Measurements from ENCODE around the gene ASH1L. TPM values are rescaled to one million over a fixed set of nuclear protein-coding genes. Genes with fewer than 3 reads are reported as not detected.

The ASH1L gene
- total and polyA plus RNA-seq, 2 donors (not counting 3 experiments of a cell fraction or from before 2014, with no cell fraction given): 11.6 to 29.2 TPM

- TF ChIP-seq, protein P1, sequence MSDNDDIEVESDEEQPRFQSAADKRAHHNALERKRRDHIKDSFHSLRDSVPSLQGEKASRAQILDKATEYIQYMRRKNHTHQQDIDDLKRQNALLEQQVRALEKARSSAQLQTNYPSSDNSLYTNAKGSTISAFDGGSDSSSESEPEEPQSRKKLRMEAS (IDR thresholded peaks at IDR 0.05; ENCODE audit: insufficient read depth, insufficient read length): no peak
- TF ChIP-seq FOS (IDR thresholded peaks at IDR 0.05; ENCODE audit: borderline replicate concordance, insufficient read depth, low read length) (no peak), POLR2AphosphoS5 (IDR thresholded peaks at IDR 0.05; ENCODE audit: insufficient read depth, low read depth, low read length) (no peak), POLR2A (IDR thresholded peaks at IDR 0.05; ENCODE audit: low read depth, low read length) (no peak), GATA2 (IDR thresholded peaks at IDR 0.05; ENCODE audit: insufficient read depth, insufficient read length, low read depth, low read length) (no peak)
- TF ChIP-seq, protein P2, sequence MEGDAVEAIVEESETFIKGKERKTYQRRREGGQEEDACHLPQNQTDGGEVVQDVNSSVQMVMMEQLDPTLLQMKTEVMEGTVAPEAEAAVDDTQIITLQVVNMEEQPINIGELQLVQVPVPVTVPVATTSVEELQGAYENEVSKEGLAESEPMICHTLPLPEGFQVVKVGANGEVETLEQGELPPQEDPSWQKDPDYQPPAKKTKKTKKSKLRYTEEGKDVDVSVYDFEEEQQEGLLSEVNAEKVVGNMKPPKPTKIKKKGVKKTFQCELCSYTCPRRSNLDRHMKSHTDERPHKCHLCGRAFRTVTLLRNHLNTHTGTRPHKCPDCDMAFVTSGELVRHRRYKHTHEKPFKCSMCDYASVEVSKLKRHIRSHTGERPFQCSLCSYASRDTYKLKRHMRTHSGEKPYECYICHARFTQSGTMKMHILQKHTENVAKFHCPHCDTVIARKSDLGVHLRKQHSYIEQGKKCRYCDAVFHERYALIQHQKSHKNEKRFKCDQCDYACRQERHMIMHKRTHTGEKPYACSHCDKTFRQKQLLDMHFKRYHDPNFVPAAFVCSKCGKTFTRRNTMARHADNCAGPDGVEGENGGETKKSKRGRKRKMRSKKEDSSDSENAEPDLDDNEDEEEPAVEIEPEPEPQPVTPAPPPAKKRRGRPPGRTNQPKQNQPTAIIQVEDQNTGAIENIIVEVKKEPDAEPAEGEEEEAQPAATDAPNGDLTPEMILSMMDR (IDR thresholded peaks at IDR 0.05; ENCODE audit: extremely low read depth in 1 of 2, insufficient read depth in 1 of 2, low read depth in 1 of 2, low read length in 2 of 2): peak; percentile 7 to 13
- H3K27me3 ChIP-seq (ENCODE audit: control insufficient read depth in 2 of 2, insufficient read depth in 2 of 2, low read length in 2 of 2): no peaks in the 10 kb centered on the region
- no peaks in the 10 kb centered on the region for H3K36me3 ChIP-seq (ENCODE audit: control insufficient read depth in 2 of 2, extremely low read depth in 1 of 2, insufficient read depth in 2 of 2, low read length in 2 of 2)
- H3K4me2 ChIP-seq (ENCODE audit: insufficient read depth, low read length): no peak overlapping the region
- no peak overlapping the region for H3K9ac ChIP-seq (replicated peaks; ENCODE audit: extremely low read depth, insufficient read depth, low read length)
- POLR2A ChIA-PET: interaction anchor here (0.5 kb wide), 1 partner anchor 16 kb away, joined by 3 read pairs; no protein-coding TSS in a partner anchor
- peak; percentile 45 for DNase-seq (ENCODE audit: low read depth, low spot score)
- no peaks in the 10 kb centered on the region for H3K9me3 ChIP-seq (replicated peaks; ENCODE audit: control insufficient read depth, insufficient read depth, low read length)
- peaks cover 27% of the 10 kb centered on the region for H3K79me2 ChIP-seq (ENCODE audit: control insufficient read depth, insufficient read depth, low read length)
- H4K20me1 ChIP-seq (replicated peaks; ENCODE audit: control insufficient read depth, extremely low read depth, insufficient read depth, low read length): no peaks in the 10 kb centered on the region
- intact Hi-C loops (cut with micrococcal nuclease): no loop called here
- no peak for FAIRE-seq
- no peaks in the 10 kb centered on the region for H3K4me1 ChIP-seq (ENCODE audit: control insufficient read depth, extremely low read depth, insufficient read depth, low read length)
- no peaks in the 10 kb centered on the region for H3K9me1 ChIP-seq (replicated peaks; ENCODE audit: control insufficient read depth, extremely low read depth, insufficient read depth, low read length)
- no peak overlapping the region for H2AFZ ChIP-seq (ENCODE audit: low read depth, low read length)
- H3K4me3 ChIP-seq (replicated peaks in 1 of 3; ENCODE audit: insufficient read depth in 1 of 3, low read depth in 1 of 3, low read length in 3 of 3): no peak overlapping the region
- dilution Hi-C loops (cut with MboI; ENCODE audit: extremely low pct_ligation_motif_present, low sequenced_read_pairs): no loop called here
- no peak overlapping the region for H3K27ac ChIP-seq (ENCODE audit: insufficient read depth, low read depth, low read length)
- BruUV-seq (replicated peaks): no TSS peak
- CTCF ChIA-PET: interaction anchor here (0.6 to 2.5 kb wide), 40 partner anchors 8 to 253 kb away, joined by 3 to 21 read pairs (median 4); partner anchors contain the start of genes CLK2, FDPS and HCN3
Measured at GRCh38 chr1:155504207-155504606, 58.4 kb downstream of the ASH1L start.

Measured in endothelial cell of umbilical vein (primary cell).